ENCODE results near the gene SIX3.

Gene SIX3

GRCh38 chr2:44918095-44918775 lies 23.3 kb upstream of the SIX3 start:
- Histone ChIP-seq H3K4me1 (ENCODE audit: control insufficient read depth, insufficient read depth, low read length) (no peaks in the 10 kb centered on the region; the same call in 1 of the 2 replicates), H3K9me3 (ENCODE audit: control insufficient read depth, insufficient read depth, low read length) (no peaks in the 10 kb centered on the region), H3K36me3 (ENCODE audit: control insufficient read depth, insufficient read depth, low read length) (no peaks in the 10 kb centered on the region; the same call in 1 of the 2 replicates), H3K27ac (ENCODE audit: low read length) (no peak overlapping the region), H3K27me3 (ENCODE audit: control insufficient read depth, insufficient read depth, low read length) (peaks cover 2% of the 10 kb centered on the region; the same call in 1 of the 2 replicates), H3K4me3 (ENCODE audit: low read length) (no peak overlapping the region)
- WGBS (ENCODE audit: insufficient coverage, insufficient read length) = 100% methylated on average over 1 of the region's 4 CpGs
- no peak for DNase-seq (ENCODE audit: low read depth, low spot score)

GRCh38 chr2:44920751-44921150 lies 20.8 kb upstream of the SIX3 start:
- DNase-seq (ENCODE audit: low read depth, low spot score) = no peak
- Histone ChIP-seq H3K36me3 (ENCODE audit: control insufficient read depth, insufficient read depth, low read length) (no peaks in the 10 kb centered on the region), H3K27ac (ENCODE audit: low read length) (no peak overlapping the region), H3K4me1 (ENCODE audit: control insufficient read depth, insufficient read depth, low read length) (no peaks in the 10 kb centered on the region), H3K9me3 (ENCODE audit: control insufficient read depth, insufficient read depth, low read length) (no peaks in the 10 kb centered on the region; the same call in 1 of the 2 replicates), H3K27me3 (ENCODE audit: control insufficient read depth, insufficient read depth, low read length) (peaks cover 20% of the 10 kb centered on the region), H3K4me3 (ENCODE audit: low read length) (no peak overlapping the region)
- no CpG with 5 or more reads among the region's 2 CpGs for WGBS (ENCODE audit: insufficient coverage, insufficient read length)

- H3K4me1 ChIP-seq (ENCODE audit: control insufficient read depth, insufficient read depth, low read length) = no peaks in the 10 kb centered on the region
- no CpG with 5 or more reads among the region's 6 CpGs for WGBS (ENCODE audit: insufficient coverage, insufficient read length)
- no peak overlapping the region for H3K4me3 ChIP-seq (ENCODE audit: low read length)
- no peaks in the 10 kb centered on the region; the same call in 1 of the 2 replicates for H3K9me3 ChIP-seq (ENCODE audit: control insufficient read depth, insufficient read depth, low read length)
- no peak for DNase-seq (ENCODE audit: low read depth, low spot score)
- no peaks in the 10 kb centered on the region for H3K36me3 ChIP-seq (ENCODE audit: control insufficient read depth, insufficient read depth, low read length)
- H3K27me3 ChIP-seq (ENCODE audit: control insufficient read depth, insufficient read depth, low read length) = peaks cover 24% of the 10 kb centered on the region
- H3K27ac ChIP-seq (ENCODE audit: low read length) = no peak overlapping the region
Measured at GRCh38 chr2:44922776-44923175, 18.7 kb upstream of the SIX3 start.

GRCh38 chr2:44925561-44926136 lies 15.9 kb upstream of the SIX3 start:
- no peak overlapping the region for H3K27ac ChIP-seq (ENCODE audit: low read length)
- H3K4me1 ChIP-seq (ENCODE audit: control insufficient read depth, insufficient read depth, low read length) = peaks cover 2% of the 10 kb centered on the region; the same call in 1 of the 2 replicates
- no peak overlapping the region for H3K4me3 ChIP-seq (ENCODE audit: low read length)
- H3K27me3 ChIP-seq (ENCODE audit: control insufficient read depth, insufficient read depth, low read length) = peaks cover 50% of the 10 kb centered on the region
- no peaks in the 10 kb centered on the region for H3K36me3 ChIP-seq (ENCODE audit: control insufficient read depth, insufficient read depth, low read length)
- H3K9me3 ChIP-seq (ENCODE audit: control insufficient read depth, insufficient read depth, low read length) = no peaks in the 10 kb centered on the region; the same call in 1 of the 2 replicates
- DNase-seq (ENCODE audit: low read depth, low spot score) = no peak
- no CpG with 5 or more reads among the region's 4 CpGs for WGBS (ENCODE audit: insufficient coverage, insufficient read length)

- no peak for DNase-seq (ENCODE audit: low read depth, low spot score)
- no peaks in the 10 kb centered on the region for H3K36me3 ChIP-seq (ENCODE audit: control insufficient read depth, insufficient read depth, low read length)
- H3K9me3 ChIP-seq (ENCODE audit: control insufficient read depth, insufficient read depth, low read length) = no peaks in the 10 kb centered on the region; the same call in 1 of the 2 replicates
- H3K4me3 ChIP-seq (ENCODE audit: low read length) = no peak overlapping the region
- WGBS (ENCODE audit: insufficient coverage, insufficient read length) = no CpG with 5 or more reads among the region's 9 CpGs
- peaks cover 2% of the 10 kb centered on the region; the same call in 1 of the 2 replicates for H3K4me1 ChIP-seq (ENCODE audit: control insufficient read depth, insufficient read depth, low read length)
- peaks cover 63% of the 10 kb centered on the region for H3K27me3 ChIP-seq (ENCODE audit: control insufficient read depth, insufficient read depth, low read length)
- no peak overlapping the region for H3K27ac ChIP-seq (ENCODE audit: low read length)
Measured at GRCh38 chr2:44926957-44927356, 14.5 kb upstream of the SIX3 start.

GRCh38 chr2:44927985-44928482 lies 13.5 kb upstream of the SIX3 start:
- H3K27ac ChIP-seq (ENCODE audit: low read length) = no peak overlapping the region
- H3K4me1 ChIP-seq (ENCODE audit: control insufficient read depth, insufficient read depth, low read length) = peaks cover 6% of the 10 kb centered on the region
- no peaks in the 10 kb centered on the region; the same call in 1 of the 2 replicates for H3K9me3 ChIP-seq (ENCODE audit: control insufficient read depth, insufficient read depth, low read length)
- DNase-seq (ENCODE audit: low read depth, low spot score) = no peak
- no peak overlapping the region for H3K4me3 ChIP-seq (ENCODE audit: low read length)
- H3K27me3 ChIP-seq (ENCODE audit: control insufficient read depth, insufficient read depth, low read length) = peaks cover 71% of the 10 kb centered on the region
- no peaks in the 10 kb centered on the region for H3K36me3 ChIP-seq (ENCODE audit: control insufficient read depth, insufficient read depth, low read length)
- no CpG with 5 or more reads among the region's 36 CpGs for WGBS (ENCODE audit: insufficient coverage, insufficient read length)

- H3K36me3 ChIP-seq (ENCODE audit: control insufficient read depth, insufficient read depth, low read length) = no peaks in the 10 kb centered on the region
- peaks cover 11% of the 10 kb centered on the region for H3K4me1 ChIP-seq (ENCODE audit: control insufficient read depth, insufficient read depth, low read length)
- no peak overlapping the region for H3K27ac ChIP-seq (ENCODE audit: low read length)
- no peak for DNase-seq (ENCODE audit: low read depth, low spot score)
- peak overlapping the region; percentile 29; the same call in 1 of the 2 replicates for H3K4me3 ChIP-seq (ENCODE audit: low read length)
- peaks cover 77% of the 10 kb centered on the region for H3K27me3 ChIP-seq (ENCODE audit: control insufficient read depth, insufficient read depth, low read length)
- H3K9me3 ChIP-seq (ENCODE audit: control insufficient read depth, insufficient read depth, low read length) = no peaks in the 10 kb centered on the region; the same call in 1 of the 2 replicates
- WGBS (ENCODE audit: insufficient coverage, insufficient read length) = no CpG with 5 or more reads among the region's 62 CpGs
Measured at GRCh38 chr2:44928483-44929158, 12.9 kb upstream of the SIX3 start.

GRCh38 chr2:44929159-44929734 lies 12.3 kb upstream of the SIX3 start:
- peak overlapping the region; percentile 29; the same call in 1 of the 2 replicates for H3K4me3 ChIP-seq (ENCODE audit: low read length)
- H3K36me3 ChIP-seq (ENCODE audit: control insufficient read depth, insufficient read depth, low read length) = no peaks in the 10 kb centered on the region
- peaks cover 77% of the 10 kb centered on the region for H3K27me3 ChIP-seq (ENCODE audit: control insufficient read depth, insufficient read depth, low read length)
- no peak overlapping the region for H3K27ac ChIP-seq (ENCODE audit: low read length)
- H3K4me1 ChIP-seq (ENCODE audit: control insufficient read depth, insufficient read depth, low read length) = peaks cover 12% of the 10 kb centered on the region
- H3K9me3 ChIP-seq (ENCODE audit: control insufficient read depth, insufficient read depth, low read length) = no peaks in the 10 kb centered on the region; the same call in 1 of the 2 replicates
- WGBS (ENCODE audit: insufficient coverage, insufficient read length) = no CpG with 5 or more reads among the region's 66 CpGs
- DNase-seq (ENCODE audit: low read depth, low spot score) = no peak

GRCh38 chr2:44929735-44930273 lies 11.7 kb upstream of the SIX3 start:
- Histone ChIP-seq H3K4me3 (ENCODE audit: low read length) (peak overlapping the region; percentile 29; the same call in 1 of the 2 replicates), H3K9me3 (ENCODE audit: control insufficient read depth, insufficient read depth, low read length) (no peaks in the 10 kb centered on the region; the same call in 1 of the 2 replicates), H3K4me1 (ENCODE audit: control insufficient read depth, insufficient read depth, low read length) (peaks cover 12% of the 10 kb centered on the region), H3K36me3 (ENCODE audit: control insufficient read depth, insufficient read depth, low read length) (no peaks in the 10 kb centered on the region), H3K27me3 (ENCODE audit: control insufficient read depth, insufficient read depth, low read length) (peaks cover 79% of the 10 kb centered on the region), H3K27ac (ENCODE audit: low read length) (no peak overlapping the region)
- no CpG with 5 or more reads among the region's 32 CpGs for WGBS (ENCODE audit: insufficient coverage, insufficient read length)
- no peak for DNase-seq (ENCODE audit: low read depth, low spot score)
